ENCODE data around the gene OSBPL10. TPM values are rescaled to one million over a fixed set of nuclear protein-coding genes. Genes with fewer than 3 reads are reported as not detected.

OSBPL10 gene
- total RNA-seq, 4 donors from 2014 or later = 18.6 to 33.6 (median 28.8) TPM

- no peaks in the 10 kb centered on the region for H3K4me1 ChIP-seq
- H3K4me3 ChIP-seq (replicated peaks in 1 of 3) = no peak overlapping the region
- intact Hi-C loops (cut with DNase I) = no loop called here
- no peaks in the 10 kb centered on the region for H3K36me3 ChIP-seq
- H3K27ac ChIP-seq = no peak overlapping the region
- TF ChIP-seq POLR2A (IDR thresholded peaks at IDR 0.05) (no peak), CTCF (IDR thresholded peaks at IDR 0.05) (no peak)
- H3K27me3 ChIP-seq = no peaks in the 10 kb centered on the region
- WGBS, 2 donors = 95% methylated on average over 5 of the region's 5 CpGs
- no peaks in the 10 kb centered on the region for H3K9me3 ChIP-seq
- DNase-seq = no peak
Measured at GRCh38 chr3:31645256-31645655, 335.8 kb downstream of the OSBPL10 start.

- intact Hi-C loops (cut with DNase I) = no loop called here
- Histone ChIP-seq H3K27me3 (no peaks in the 10 kb centered on the region), H3K4me3 (replicated peaks in 1 of 3) (no peak overlapping the region), H3K36me3 (no peaks in the 10 kb centered on the region), H3K9me3 (no peaks in the 10 kb centered on the region), H3K4me1 (peaks cover 0 to 4% of the 10 kb centered on the region in 2 donors), H3K27ac (no peak overlapping the region)
- 90 to 96% methylated on average over 1 of the region's 1 CpG for WGBS, 2 donors
- DNase-seq = no peak
- TF ChIP-seq POLR2A (IDR thresholded peaks at IDR 0.05) = no peak
- no peak for TF ChIP-seq CTCF (IDR thresholded peaks at IDR 0.05)
Measured at GRCh38 chr3:31639828-31640227, 341.2 kb downstream of the OSBPL10 start.

- WGBS, 2 donors = 50 to 52% methylated on average over 2 of the region's 2 CpGs
- H3K4me3 ChIP-seq (replicated peaks in 1 of 3) = no peak overlapping the region
- H3K36me3 ChIP-seq = no peaks in the 10 kb centered on the region
- no peaks in the 10 kb centered on the region for H3K9me3 ChIP-seq
- no peak for TF ChIP-seq POLR2A (IDR thresholded peaks at IDR 0.05)
- no peak for TF ChIP-seq CTCF (IDR thresholded peaks at IDR 0.05)
- peaks cover 0 to 4% of the 10 kb centered on the region in 2 donors for H3K4me1 ChIP-seq
- intact Hi-C loops (cut with DNase I) = no loop called here
- no peak overlapping the region for H3K27ac ChIP-seq
- H3K27me3 ChIP-seq = no peaks in the 10 kb centered on the region
- DNase-seq = no peak
Measured at GRCh38 chr3:31636694-31637442, 344.2 kb downstream of the OSBPL10 start.

GRCh38 chr3:31636049-31636448 is 345.0 kb downstream of the OSBPL10 start:
- intact Hi-C loops (cut with DNase I) = no loop called here
- Histone ChIP-seq H3K27me3 (no peaks in the 10 kb centered on the region), H3K36me3 (no peaks in the 10 kb centered on the region), H3K4me1 (peaks cover 0 to 4% of the 10 kb centered on the region in 2 donors), H3K9me3 (no peaks in the 10 kb centered on the region), H3K4me3 (replicated peaks in 1 of 3) (no peak overlapping the region), H3K27ac (no peak overlapping the region)
- no peak for DNase-seq
- TF ChIP-seq CTCF (IDR thresholded peaks at IDR 0.05) = no peak
- TF ChIP-seq POLR2A (IDR thresholded peaks at IDR 0.05) = no peak
- WGBS, 2 donors = 79 to 80% methylated on average over 4 of the region's 4 CpGs

GRCh38 chr3:31635545-31635944 is 345.5 kb downstream of the OSBPL10 start:
- 59 to 60% methylated on average over 1 of the region's 1 CpG for WGBS, 2 donors
- intact Hi-C loops (cut with DNase I) = no loop called here
- H3K27ac ChIP-seq = no peak overlapping the region
- H3K4me1 ChIP-seq = peaks cover 0 to 4% of the 10 kb centered on the region in 2 donors
- DNase-seq = no peak
- H3K36me3 ChIP-seq = no peaks in the 10 kb centered on the region
- H3K27me3 ChIP-seq = no peaks in the 10 kb centered on the region
- no peak overlapping the region for H3K4me3 ChIP-seq (replicated peaks in 1 of 3)
- TF ChIP-seq POLR2A (IDR thresholded peaks at IDR 0.05) (no peak), CTCF (IDR thresholded peaks at IDR 0.05) (no peak)
- no peaks in the 10 kb centered on the region for H3K9me3 ChIP-seq
